Loucy (cell line): ENCODE measurements around the gene TMEM232.
"Not testable (repeated sequence)": the region's sequence is repeated elsewhere in the genome, so short reads cannot be mapped to it uniquely, and the experiment has no call there.

Experiments used
- H2AFZ ChIP-seq: fragments of 200-600 bp; sonication (generic); 2 replicates; pipeline ENCODE4 v1.6.0; 2016; ENCODE audit warnings: antibody characterized with exemption, mild to moderate bottlenecking, low read length, moderate library complexity
- H3F3A ChIP-seq: fragments of 200-600 bp; 2 replicates; pipeline ENCODE4 v1.6.0; 2016; ENCODE audit warnings: antibody characterized with exemption, low read depth, mild to moderate bottlenecking
- H3K27me3 ChIP-seq: fragments of 200-600 bp; sonication (generic); 2 replicates; pipeline ENCODE4 v1.6.1; 2014; ENCODE audit warnings: low read length, mild to moderate bottlenecking; ENCODE audit not compliant: insufficient read depth, poor library complexity, severe bottlenecking
- H3K36me3 ChIP-seq: fragments of 200-600 bp; sonication (generic); 2 replicates; pipeline ENCODE4 v1.6.1; 2016; ENCODE audit warnings: low read length; ENCODE audit not compliant: insufficient read depth
- H3K4me1 ChIP-seq: fragments of 200-600 bp; sonication (generic); 2 replicates; pipeline ENCODE4 v1.5.1; 2014; ENCODE audit warnings: low read length, mild to moderate bottlenecking; ENCODE audit not compliant: insufficient read depth, poor library complexity, severe bottlenecking
- H3K4me2 ChIP-seq: fragments of 200-600 bp; sonication (generic); 2 replicates; pipeline ENCODE4 v1.6.0; 2014; ENCODE audit warnings: antibody characterized with exemption, low read length, low read depth, mild to moderate bottlenecking; ENCODE audit not compliant: poor library complexity, severe bottlenecking
- H3K4me3 ChIP-seq: fragments of 200-600 bp; sonication (generic); 2 replicates; pipeline ENCODE4 v1.5.1; 2014; ENCODE audit warnings: low read length, mild to moderate bottlenecking, mixed read lengths; ENCODE audit not compliant: poor library complexity, severe bottlenecking
- H3K79me2 ChIP-seq: fragments of 200-600 bp; sonication (generic); 2 replicates; pipeline ENCODE4 v1.6.1; 2014; ENCODE audit warnings: low read length; ENCODE audit not compliant: insufficient read depth
- H3K9ac ChIP-seq: fragments of 200-600 bp; sonication (generic); 2 replicates; pipeline ENCODE4 v1.6.0; 2014; ENCODE audit warnings: mild to moderate bottlenecking, low read depth, low read length, moderate library complexity; ENCODE audit not compliant: poor library complexity, severe bottlenecking
- H3K9me2 ChIP-seq: fragments of 200-600 bp; sonication (generic); replicated peaks from 2 replicates; pipeline ENCODE4 v1.6.1; 2016; ENCODE audit warnings: low read depth, low read length, mixed read lengths
- H3K9me3 ChIP-seq: fragments of 200-600 bp; sonication (generic); 2 replicates; pipeline ENCODE4 v1.6.1; 2014; ENCODE audit warnings: mild to moderate bottlenecking, antibody characterized with exemption, low read length, low read depth; ENCODE audit not compliant: insufficient read depth
- H4K20me1 ChIP-seq: fragments of 200-600 bp; sonication (generic); 2 replicates; pipeline ENCODE4 v1.6.0; 2014; ENCODE audit warnings: antibody characterized with exemption, low read length, mild to moderate bottlenecking; ENCODE audit not compliant: insufficient read depth, poor library complexity, severe bottlenecking
- CTCF ChIP-seq: fragments of 200-600 bp; sonication (generic); conservative IDR thresholded peaks from 2 replicates; pipeline ENCODE4 v1.5.1; 2014; ENCODE audit warnings: mild to moderate bottlenecking, antibody characterized with exemption, low read length
- EZH2phosphoT487 ChIP-seq: fragments of 200-600 bp; IDR thresholded peaks from 2 replicates; pipeline ENCODE4 v1.6.1; 2018; ENCODE audit warnings: antibody characterized with exemption, mild to moderate bottlenecking, moderate library complexity, borderline replicate concordance

The TMEM232 gene

GRCh38 chr5:110702704-110703103 lies 23.8 kb downstream of the TMEM232 start:
- H2AFZ ChIP-seq: no peak overlapping the region

GRCh38 chr5:110702300-110702699 lies 24.2 kb downstream of the TMEM232 start:
- no peaks in the 10 kb centered on the region for H3K27me3 ChIP-seq
- H3K4me3 ChIP-seq: no peak overlapping the region
- no peaks in the 10 kb centered on the region for H3K79me2 ChIP-seq
- no peaks in the 10 kb centered on the region for H3K36me3 ChIP-seq
- H3K9ac ChIP-seq: no peak overlapping the region
- no peaks in the 10 kb centered on the region for H3K4me1 ChIP-seq
- no peaks in the 10 kb centered on the region for H3K9me2 ChIP-seq
- H3F3A ChIP-seq: no peaks in the 10 kb centered on the region
- no peak overlapping the region for H3K4me2 ChIP-seq
- no peaks in the 10 kb centered on the region for H3K9me3 ChIP-seq
- H2AFZ ChIP-seq: no peak overlapping the region
- TF ChIP-seq EZH2phosphoT487 (no peak), CTCF (no peak)
- H4K20me1 ChIP-seq: no peaks in the 10 kb centered on the region

More at GRCh38 chr5:110702704-110703103, 23.8 kb downstream of the TMEM232 start:
- Histone ChIP-seq H3K4me2 (no peak overlapping the region), H3K9ac (no peak overlapping the region), H3F3A (no peaks in the 10 kb centered on the region), H3K4me3 (no peak overlapping the region), H4K20me1 (no peaks in the 10 kb centered on the region), H3K36me3 (no peaks in the 10 kb centered on the region), H3K9me2 (no peaks in the 10 kb centered on the region), H3K79me2 (no peaks in the 10 kb centered on the region), H3K9me3 (no peaks in the 10 kb centered on the region), H3K4me1 (no peaks in the 10 kb centered on the region), H3K27me3 (no peaks in the 10 kb centered on the region)
- TF ChIP-seq EZH2phosphoT487: no peak

GRCh38 chr5:110692669-110693068 lies 33.8 kb downstream of the TMEM232 start:
- not testable (repeated sequence) for H3K9me3 ChIP-seq, H3K4me3 ChIP-seq, H3K9me2 ChIP-seq, H3K27me3 ChIP-seq, H2AFZ ChIP-seq, H3K9ac ChIP-seq, H4K20me1 ChIP-seq, H3K4me1 ChIP-seq, H3K4me2 ChIP-seq, H3K36me3 ChIP-seq, H3K79me2 ChIP-seq, H3F3A ChIP-seq

GRCh38 chr5:110690587-110690986 lies 35.9 kb downstream of the TMEM232 start:
- H3K79me2 ChIP-seq, H2AFZ ChIP-seq, H3F3A ChIP-seq, H3K4me2 ChIP-seq, H3K36me3 ChIP-seq, H3K4me1 ChIP-seq, H3K27me3 ChIP-seq, H4K20me1 ChIP-seq, H3K9me2 ChIP-seq, H3K9ac ChIP-seq, H3K4me3 ChIP-seq, H3K9me3 ChIP-seq: not testable (repeated sequence)

- H3K9ac ChIP-seq: no peak overlapping the region
- no peak overlapping the region for H2AFZ ChIP-seq
- H3K9me2 ChIP-seq: no peaks in the 10 kb centered on the region
- H3K4me3 ChIP-seq: no peak overlapping the region
- H3F3A ChIP-seq: no peaks in the 10 kb centered on the region
- no peak for TF ChIP-seq EZH2phosphoT487
- no peak for TF ChIP-seq CTCF
- H3K36me3 ChIP-seq: no peaks in the 10 kb centered on the region
- no peak overlapping the region for H3K4me2 ChIP-seq
- no peaks in the 10 kb centered on the region for H3K9me3 ChIP-seq
- H3K27me3 ChIP-seq: no peaks in the 10 kb centered on the region
- no peaks in the 10 kb centered on the region for H4K20me1 ChIP-seq
- H3K4me1 ChIP-seq: peaks cover 5% of the 10 kb centered on the region
- H3K79me2 ChIP-seq: no peaks in the 10 kb centered on the region
Measured at GRCh38 chr5:110687485-110687884, 39.0 kb downstream of the TMEM232 start.
